ENCODE results near the gene SSBP4.
"Not testable (repeated sequence)": the region's sequence is repeated elsewhere in the genome, so short reads cannot be mapped to it uniquely, and the experiment has no call there.

GRCh38 chr19:18405754-18406153, 13.4 kb upstream of the SSBP4 start:
- not testable (repeated sequence) for TF ChIP-seq CTCF, POLR2A (IDR thresholded peaks at IDR 0.05)

Data from testis (tissue), 2 donors.